HepG2 (cell line): ENCODE data around the gene PLSCR3. TPM values are rescaled to one million over a fixed set of nuclear protein-coding genes. Genes with fewer than 3 reads are reported as not detected.
A peak's percentile ranks its signal among the peaks of the same experiment; 100 is the strongest.

Source experiments
- ASH2L ChIP-seq: fragments of 300-600, 200-600 bp; sonication (generic); IDR thresholded peaks from 2 replicates; pipeline ENCODE4 v1.7.0; 2017; ENCODE audit warnings: low read depth, mild to moderate bottlenecking, moderate library complexity, mixed read lengths, low read length; ENCODE audit not compliant: insufficient read length
- EED ChIP-seq: sonication (generic); formaldehyde crosslinking; IDR thresholded peaks from 2 replicates; pipeline ENCODE4 v1.5.0; 2020; ENCODE audit warnings: mild to moderate bottlenecking, missing genetic modification reagents
- MEIS1 ChIP-seq: sonication (generic); formaldehyde crosslinking; IDR thresholded peaks from 2 replicates; pipeline ENCODE4 v1.9.0; 2021; ENCODE audit warnings: mild to moderate bottlenecking, missing genetic modification reagents, moderate library complexity, borderline replicate concordance
- MLLT10 ChIP-seq: sonication (generic); formaldehyde crosslinking; IDR thresholded peaks from 2 replicates; pipeline ENCODE4 v1.4.0; 2020; ENCODE audit warnings: missing genetic modification reagents
- NFIC ChIP-seq: IDR thresholded peaks from 2 replicates; pipeline ENCODE4 v1.6.1; 2012; ENCODE audit warnings: mild to moderate bottlenecking, low read length, inconsistent platforms
- NRL ChIP-seq: sonication (generic); formaldehyde crosslinking; IDR thresholded peaks from 2 replicates; pipeline ENCODE4 v1.5.0; 2020; ENCODE audit warnings: missing genetic modification reagents, mild to moderate bottlenecking, moderate library complexity, borderline replicate concordance
- PITX1 ChIP-seq: sonication (generic); formaldehyde crosslinking; IDR thresholded peaks from 2 replicates; pipeline ENCODE4 v1.5.1; 2020; ENCODE audit warnings: mild to moderate bottlenecking, missing genetic modification reagents
- TBP ChIP-seq: sonication (generic); formaldehyde crosslinking; IDR thresholded peaks from 2 replicates; pipeline ENCODE4 v1.5.0; 2020; ENCODE audit warnings: missing genetic modification reagents
- ZBTB38 ChIP-seq: sonication (generic); formaldehyde crosslinking; IDR thresholded peaks from 2 replicates; pipeline ENCODE4 v1.5.1; 2020; ENCODE audit warnings: mild to moderate bottlenecking, missing genetic modification reagents
- ZBTB7B ChIP-seq: sonication (generic); formaldehyde crosslinking; IDR thresholded peaks from 2 replicates; pipeline ENCODE4 v1.4.0; 2020; ENCODE audit warnings: missing genetic modification reagents
- ZBTB8A ChIP-seq: sonication (generic); formaldehyde crosslinking; IDR thresholded peaks from 2 replicates; pipeline ENCODE4 v1.4.0; 2020; ENCODE audit warnings: mild to moderate bottlenecking, low read depth, missing genetic modification reagents, borderline replicate concordance
- ZNF12 ChIP-seq: sonication (generic); formaldehyde crosslinking; IDR thresholded peaks from 2 replicates; pipeline ENCODE4 v1.5.0; 2020; ENCODE audit warnings: missing genetic modification reagents
- ZNF33B ChIP-seq: sonication (generic); formaldehyde crosslinking; IDR thresholded peaks from 2 replicates; pipeline ENCODE4 v1.5.1; 2020; ENCODE audit warnings: mild to moderate bottlenecking, missing genetic modification reagents
- polyA plus RNA-seq, 8 experiments: library from polyadenylated mRNA; depleted of rRNA in 3 of 8; stranded (reverse) in 7 of 8; unstranded in 1 of 8; fragments of >200 nt; fragmentation: Illumina TruSeq in 4 of 8; extraction: Trizol in 4 of 8; gene quantifications; 2 replicates each; pipeline versions ENCODE4 v1.2.1 to v1.2.3, GENCODE V29; 2011 to 2016; ENCODE audit warnings: low read depth in 4 of 8, missing spikeins in 1 of 8, mixed read lengths in 1 of 8; ENCODE audit not compliant: insufficient read depth in 1 of 8
- total RNA-seq, 5 experiments: library from RNA; depleted of rRNA; stranded (reverse); fragments of >200 nt; fragmentation: Illumina TruSeq; extraction: Trizol; gene quantifications; 2 replicates each; pipeline ENCODE4 v1.2.3, GENCODE V29; 2016; ENCODE audit warnings: low read depth in 1 of 5
- TF ChIP-seq, protein P1 (sequence below): sonication (generic); formaldehyde crosslinking; IDR thresholded peaks from 2 replicates; pipeline ENCODE4 v1.9.0; 2022; ENCODE audit warnings: missing genetic modification reagents, mild to moderate bottlenecking, borderline replicate concordance
- TF ChIP-seq, protein P2 (sequence below): IDR thresholded peaks from 2 replicates; pipeline ENCODE4 v1.6.1; 2016; ENCODE audit warnings: missing biosample characterization, missing genetic modification reagents, low read depth
- TF ChIP-seq, protein P3 (sequence below): sonication (generic); formaldehyde crosslinking; IDR thresholded peaks from 2 replicates; pipeline ENCODE4 v1.5.0; 2020; ENCODE audit warnings: mild to moderate bottlenecking, missing genetic modification reagents, moderate library complexity
- TF ChIP-seq, protein P4 (sequence below): sonication (generic); formaldehyde crosslinking; IDR thresholded peaks from 2 replicates; pipeline ENCODE4 v1.8.0; 2022; ENCODE audit warnings: missing genetic modification reagents, mild to moderate bottlenecking, borderline replicate concordance
- TF ChIP-seq, protein P5 (sequence below): sonication (generic); formaldehyde crosslinking; IDR thresholded peaks from 2 replicates; pipeline ENCODE4 v1.8.0; 2022; ENCODE audit warnings: missing genetic modification reagents, mild to moderate bottlenecking, moderate library complexity, borderline replicate concordance
- TF ChIP-seq, protein P6 (sequence below): sonication (generic); formaldehyde crosslinking; IDR thresholded peaks from 2 replicates; pipeline ENCODE4 v1.5.0; 2020; ENCODE audit warnings: mild to moderate bottlenecking, missing genetic modification reagents

PLSCR3 gene
- total and polyA plus RNA-seq, 2 of the 13 experiments (the other 11 are each of a cell fraction or from before 2014, with no cell fraction given) = 5.6 to 6.2 TPM

DNA sequence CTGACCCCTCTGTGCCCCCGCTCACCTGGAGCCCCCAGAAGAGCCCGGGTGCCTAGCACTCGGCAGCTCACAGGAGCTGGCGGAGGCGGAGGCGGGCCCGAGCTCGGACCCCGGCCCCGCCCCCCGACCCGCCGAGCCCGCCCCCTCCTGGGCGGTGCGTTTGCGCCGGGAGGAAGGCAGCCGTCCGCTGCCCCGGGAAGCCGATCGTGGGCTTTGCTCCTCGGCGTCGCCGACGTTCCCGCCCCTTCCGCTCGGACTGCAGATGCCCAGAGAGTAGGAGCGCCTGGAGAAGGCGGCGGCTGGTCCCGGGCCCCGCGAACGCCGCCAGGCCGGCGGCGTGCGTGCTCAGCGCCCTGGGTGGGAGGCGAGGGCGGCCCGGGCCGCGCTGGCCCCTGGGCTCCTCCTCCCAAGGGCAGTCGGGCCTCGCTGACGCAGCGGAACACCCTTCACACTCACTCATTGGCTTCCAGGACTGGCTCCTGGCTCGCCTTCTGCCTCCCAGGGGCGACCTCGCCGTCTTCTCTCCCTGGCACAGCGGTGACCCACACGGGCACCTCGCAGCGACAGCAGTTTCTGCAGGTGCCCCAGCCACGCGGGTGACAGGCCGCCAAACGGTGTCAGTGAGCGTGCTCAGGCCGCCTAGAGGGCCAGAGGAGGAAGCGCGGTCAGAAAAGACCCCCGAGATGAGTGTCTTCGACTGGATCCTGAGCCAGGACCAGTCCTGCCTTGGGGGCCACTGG is at the start of gene PLSCR3 (continued):
- TF ChIP-seq, protein P1, sequence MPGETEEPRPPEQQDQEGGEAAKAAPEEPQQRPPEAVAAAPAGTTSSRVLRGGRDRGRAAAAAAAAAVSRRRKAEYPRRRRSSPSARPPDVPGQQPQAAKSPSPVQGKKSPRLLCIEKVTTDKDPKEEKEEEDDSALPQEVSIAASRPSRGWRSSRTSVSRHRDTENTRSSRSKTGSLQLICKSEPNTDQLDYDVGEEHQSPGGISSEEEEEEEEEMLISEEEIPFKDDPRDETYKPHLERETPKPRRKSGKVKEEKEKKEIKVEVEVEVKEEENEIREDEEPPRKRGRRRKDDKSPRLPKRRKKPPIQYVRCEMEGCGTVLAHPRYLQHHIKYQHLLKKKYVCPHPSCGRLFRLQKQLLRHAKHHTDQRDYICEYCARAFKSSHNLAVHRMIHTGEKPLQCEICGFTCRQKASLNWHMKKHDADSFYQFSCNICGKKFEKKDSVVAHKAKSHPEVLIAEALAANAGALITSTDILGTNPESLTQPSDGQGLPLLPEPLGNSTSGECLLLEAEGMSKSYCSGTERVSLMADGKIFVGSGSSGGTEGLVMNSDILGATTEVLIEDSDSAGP (CRISPR knock-in tag) = no peak; the same call in 1 of the 2 replicates
- TF ChIP-seq, protein P2, sequence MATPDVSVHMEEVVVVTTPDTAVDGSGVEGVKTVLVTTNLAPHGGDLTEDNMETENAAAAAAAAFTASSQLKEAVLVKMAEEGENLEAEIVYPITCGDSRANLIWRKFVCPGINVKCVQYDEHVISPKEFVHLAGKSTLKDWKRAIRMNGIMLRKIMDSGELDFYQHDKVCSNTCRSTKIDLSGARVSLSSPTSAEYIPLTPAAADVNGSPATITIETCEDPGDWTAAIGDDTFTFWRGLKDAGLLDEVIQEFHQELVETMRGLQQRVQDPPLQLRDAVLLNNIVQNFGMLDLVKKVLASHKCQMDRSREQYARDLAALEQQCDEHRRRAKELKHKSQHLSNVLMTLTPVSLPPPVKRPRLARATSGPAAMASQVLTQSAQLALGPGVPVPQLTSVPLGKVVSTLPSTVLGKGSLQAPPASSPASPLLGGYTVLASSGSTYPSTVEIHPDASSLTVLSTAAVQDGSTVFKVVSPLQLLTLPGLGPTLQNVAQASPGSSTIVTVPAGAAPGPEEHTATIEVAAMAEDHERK (CRISPR knock-in tag) = no peak
- TF ChIP-seq ZBTB7B (CRISPR knock-in tag) (peak; percentile 89; the same call in 1 of the 2 replicates), ASH2L (no peak), ZNF33B (CRISPR knock-in tag) (peak; percentile 75; the same call in 1 of the 2 replicates), NFIC (no peak), ZBTB8A (CRISPR knock-in tag) (no peak), ZNF12 (CRISPR knock-in tag) (0 out of 2 replicates have a peak, but pooled peaks have one; percentile 38), MLLT10 (CRISPR knock-in tag) (no peak), PITX1 (no peak), EED (no peak), ZBTB38 (peak; percentile 66), MEIS1 (CRISPR knock-in tag) (no peak), NRL (CRISPR knock-in tag) (peak; percentile 59; the same call in 1 of the 2 replicates), TBP (no peak)
- TF ChIP-seq, protein P3, sequence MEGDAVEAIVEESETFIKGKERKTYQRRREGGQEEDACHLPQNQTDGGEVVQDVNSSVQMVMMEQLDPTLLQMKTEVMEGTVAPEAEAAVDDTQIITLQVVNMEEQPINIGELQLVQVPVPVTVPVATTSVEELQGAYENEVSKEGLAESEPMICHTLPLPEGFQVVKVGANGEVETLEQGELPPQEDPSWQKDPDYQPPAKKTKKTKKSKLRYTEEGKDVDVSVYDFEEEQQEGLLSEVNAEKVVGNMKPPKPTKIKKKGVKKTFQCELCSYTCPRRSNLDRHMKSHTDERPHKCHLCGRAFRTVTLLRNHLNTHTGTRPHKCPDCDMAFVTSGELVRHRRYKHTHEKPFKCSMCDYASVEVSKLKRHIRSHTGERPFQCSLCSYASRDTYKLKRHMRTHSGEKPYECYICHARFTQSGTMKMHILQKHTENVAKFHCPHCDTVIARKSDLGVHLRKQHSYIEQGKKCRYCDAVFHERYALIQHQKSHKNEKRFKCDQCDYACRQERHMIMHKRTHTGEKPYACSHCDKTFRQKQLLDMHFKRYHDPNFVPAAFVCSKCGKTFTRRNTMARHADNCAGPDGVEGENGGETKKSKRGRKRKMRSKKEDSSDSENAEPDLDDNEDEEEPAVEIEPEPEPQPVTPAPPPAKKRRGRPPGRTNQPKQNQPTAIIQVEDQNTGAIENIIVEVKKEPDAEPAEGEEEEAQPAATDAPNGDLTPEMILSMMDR (CRISPR knock-in tag) = peak; percentile 53
- TF ChIP-seq, protein P4, sequence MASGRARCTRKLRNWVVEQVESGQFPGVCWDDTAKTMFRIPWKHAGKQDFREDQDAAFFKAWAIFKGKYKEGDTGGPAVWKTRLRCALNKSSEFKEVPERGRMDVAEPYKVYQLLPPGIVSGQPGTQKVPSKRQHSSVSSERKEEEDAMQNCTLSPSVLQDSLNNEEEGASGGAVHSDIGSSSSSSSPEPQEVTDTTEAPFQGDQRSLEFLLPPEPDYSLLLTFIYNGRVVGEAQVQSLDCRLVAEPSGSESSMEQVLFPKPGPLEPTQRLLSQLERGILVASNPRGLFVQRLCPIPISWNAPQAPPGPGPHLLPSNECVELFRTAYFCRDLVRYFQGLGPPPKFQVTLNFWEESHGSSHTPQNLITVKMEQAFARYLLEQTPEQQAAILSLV (CRISPR knock-in tag) = no peak
- TF ChIP-seq, protein P5, sequence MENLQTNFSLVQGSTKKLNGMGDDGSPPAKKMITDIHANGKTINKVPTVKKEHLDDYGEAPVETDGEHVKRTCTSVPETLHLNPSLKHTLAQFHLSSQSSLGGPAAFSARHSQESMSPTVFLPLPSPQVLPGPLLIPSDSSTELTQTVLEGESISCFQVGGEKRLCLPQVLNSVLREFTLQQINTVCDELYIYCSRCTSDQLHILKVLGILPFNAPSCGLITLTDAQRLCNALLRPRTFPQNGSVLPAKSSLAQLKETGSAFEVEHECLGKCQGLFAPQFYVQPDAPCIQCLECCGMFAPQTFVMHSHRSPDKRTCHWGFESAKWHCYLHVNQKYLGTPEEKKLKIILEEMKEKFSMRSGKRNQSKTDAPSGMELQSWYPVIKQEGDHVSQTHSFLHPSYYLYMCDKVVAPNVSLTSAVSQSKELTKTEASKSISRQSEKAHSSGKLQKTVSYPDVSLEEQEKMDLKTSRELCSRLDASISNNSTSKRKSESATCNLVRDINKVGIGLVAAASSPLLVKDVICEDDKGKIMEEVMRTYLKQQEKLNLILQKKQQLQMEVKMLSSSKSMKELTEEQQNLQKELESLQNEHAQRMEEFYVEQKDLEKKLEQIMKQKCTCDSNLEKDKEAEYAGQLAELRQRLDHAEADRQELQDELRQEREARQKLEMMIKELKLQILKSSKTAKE (CRISPR knock-in tag) = peak; percentile 46; the same call in 1 of the 2 replicates
- TF ChIP-seq, protein P6, sequence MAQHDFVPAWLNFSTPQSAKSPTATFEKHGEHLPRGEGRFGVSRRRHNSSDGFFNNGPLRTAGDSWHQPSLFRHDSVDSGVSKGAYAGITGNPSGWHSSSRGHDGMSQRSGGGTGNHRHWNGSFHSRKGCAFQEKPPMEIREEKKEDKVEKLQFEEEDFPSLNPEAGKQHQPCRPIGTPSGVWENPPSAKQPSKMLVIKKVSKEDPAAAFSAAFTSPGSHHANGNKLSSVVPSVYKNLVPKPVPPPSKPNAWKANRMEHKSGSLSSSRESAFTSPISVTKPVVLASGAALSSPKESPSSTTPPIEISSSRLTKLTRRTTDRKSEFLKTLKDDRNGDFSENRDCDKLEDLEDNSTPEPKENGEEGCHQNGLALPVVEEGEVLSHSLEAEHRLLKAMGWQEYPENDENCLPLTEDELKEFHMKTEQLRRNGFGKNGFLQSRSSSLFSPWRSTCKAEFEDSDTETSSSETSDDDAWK (CRISPR knock-in tag) = no peak
